WTC11 (cell line): ENCODE measurements around the gene DTD1.

Experiments used
- AFF4 ChIP-seq: sonication (generic); formaldehyde crosslinking; IDR thresholded peaks from 2 replicates; pipeline ENCODE4 v1.8.1; 2023; ENCODE audit warnings: mild to moderate bottlenecking, missing genetic modification reagents, borderline replicate concordance
- CTCF ChIP-seq: fragments of 200-600 bp; IDR thresholded peaks from 2 replicates; pipeline ENCODE4 v1.8.0; 2022; ENCODE audit warnings: antibody characterized with exemption
- GABPB1 ChIP-seq: sonication (generic); formaldehyde crosslinking; IDR thresholded peaks from 2 replicates; pipeline ENCODE4 v1.8.1; 2023; ENCODE audit warnings: mild to moderate bottlenecking, missing genetic modification reagents
- KAT7 ChIP-seq: sonication (generic); formaldehyde crosslinking; IDR thresholded peaks from 2 replicates; pipeline ENCODE4 v1.8.1; 2023; ENCODE audit warnings: missing genetic modification reagents, mild to moderate bottlenecking, borderline replicate concordance
- MAX ChIP-seq: sonication (generic); formaldehyde crosslinking; IDR thresholded peaks from 2 replicates; pipeline ENCODE4 v1.8.0; 2022; ENCODE audit warnings: mild to moderate bottlenecking, missing genetic modification reagents
- PRRX2 ChIP-seq: fragments of 250-450 bp; sonication (Bioruptor Pico); IDR thresholded peaks from 2 replicates; pipeline ENCODE4 v1.8.0; 2021; ENCODE audit warnings: mild to moderate bottlenecking
- SP1 ChIP-seq: sonication (generic); formaldehyde crosslinking; conservative IDR thresholded peaks from 2 replicates; pipeline ENCODE4 v1.8.1; 2022; ENCODE audit warnings: missing genetic modification reagents

GRCh38 chr20:18686696-18687095 is 98.8 kb downstream of the DTD1 start:
- TF ChIP-seq SP1 (CRISPR knock-in tag) (no peak), CTCF (no peak), GABPB1 (CRISPR knock-in tag) (no peak), PRRX2 (CRISPR knock-in tag) (no peak), MAX (CRISPR knock-in tag) (no peak), KAT7 (CRISPR knock-in tag) (no peak), AFF4 (CRISPR knock-in tag) (no peak)
